ENCODE data around the gene ABTB2. TPM values are rescaled to one million over a fixed set of nuclear protein-coding genes. Genes with fewer than 3 reads are reported as not detected.

The ABTB2 gene
- total RNA-seq, 2 experiments from 2014 or later, result 0.06 to 0.09 TPM

- no peak overlapping the region for H3K27ac ChIP-seq (ENCODE audit: low read depth, low read length, poor library complexity, severe bottlenecking)
- intact Hi-C loops (cut with micrococcal nuclease; ENCODE audit: unreplicated experiment), result no loop called here
- DNase-seq (ENCODE audit: low spot score), result no peak
- no peaks in the 10 kb centered on the region for H3K9me2 ChIP-seq (ENCODE audit: insufficient read depth, low read length)
- POLR2A ChIA-PET, result interaction anchor here (0.6 to 1.3 kb wide), 3 partner anchors 16 to 89 kb away, joined by 3 to 4 read pairs (median 4); no protein-coding TSS in a partner anchor
- H3K4me1 ChIP-seq (ENCODE audit: insufficient read depth, low read length, poor library complexity, severe bottlenecking), result no peaks in the 10 kb centered on the region
- no TSS peak for BruUV-seq (replicated peaks)
- no peak overlapping the region for H2AFZ ChIP-seq (ENCODE audit: low read length)
- no peaks in the 10 kb centered on the region for H3K36me3 ChIP-seq (ENCODE audit: insufficient read depth, low read length)
- TF ChIP-seq EZH2phosphoT487 (IDR thresholded peaks at IDR 0.05; ENCODE audit: borderline replicate concordance, low read depth, low read length), result no peak
- no peak for TF ChIP-seq CTCF (conservative IDR thresholded peaks at IDR 0.05; ENCODE audit: low read length)
- H3K79me2 ChIP-seq (ENCODE audit: insufficient read depth, low read depth, low read length), result no peaks in the 10 kb centered on the region
- no peak overlapping the region for H3K4me2 ChIP-seq (ENCODE audit: low read length)
- no peaks in the 10 kb centered on the region for H4K20me1 ChIP-seq (ENCODE audit: insufficient read depth, low read length)
- CTCF ChIA-PET (ENCODE audit: unreplicated experiment), result interaction anchor here (1.6 kb wide), 1 partner anchor 11 kb away, joined by 5 read pairs; no protein-coding TSS in a partner anchor
- no peak overlapping the region for H3K4me3 ChIP-seq (ENCODE audit: low read depth, low read length, poor library complexity, severe bottlenecking)
- no peaks in the 10 kb centered on the region for H3K9me3 ChIP-seq (ENCODE audit: low read length)
Measured at GRCh38 chr11:34180040-34180813, 177.6 kb downstream of the ABTB2 start.

DNA sequence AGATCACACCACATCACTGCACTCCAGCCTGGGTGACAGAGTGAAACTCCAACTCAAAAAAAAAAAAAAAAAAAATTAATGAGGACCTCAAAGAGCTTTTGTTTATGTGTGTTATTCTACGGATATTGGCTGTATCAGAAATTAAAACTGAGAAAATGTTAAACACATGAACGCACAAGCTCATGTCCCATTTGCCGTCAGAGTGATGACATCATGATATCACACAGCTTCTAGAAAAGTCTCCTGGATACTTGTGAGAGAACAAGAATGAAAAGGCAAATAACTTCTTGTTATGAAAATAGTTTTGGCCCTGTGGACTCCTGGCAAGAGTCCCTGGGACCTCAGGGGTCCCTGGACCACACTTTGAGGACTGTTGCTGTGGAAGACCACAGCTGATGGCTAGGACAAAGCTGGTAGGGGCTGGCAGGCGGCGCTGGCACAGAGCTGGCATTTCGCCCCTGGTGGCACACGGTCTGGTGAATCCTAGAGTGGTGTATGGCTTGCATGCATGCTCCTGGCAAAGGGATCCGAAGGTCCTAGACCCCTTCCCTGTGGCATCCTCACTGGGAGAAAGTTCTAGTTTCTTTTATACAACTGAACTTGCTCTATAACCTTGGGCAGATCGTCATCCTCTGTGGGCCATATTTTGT lies 178.7 kb downstream of the ABTB2 start:
- ChIA-PET POLR2A (interaction anchor here (0.6 to 1.3 kb wide), 5 partner anchors 17 to 316 kb away, joined by 3 to 4 read pairs (median 3); no protein-coding TSS in a partner anchor), CTCF (ENCODE audit: unreplicated experiment) (interaction anchor here (0.7 kb wide), 1 partner anchor 474 kb away, joined by 3 read pairs; no protein-coding TSS in a partner anchor)
- H3K36me3 ChIP-seq (ENCODE audit: insufficient read depth, low read length), result no peaks in the 10 kb centered on the region
- H3K4me1 ChIP-seq (ENCODE audit: insufficient read depth, low read length, poor library complexity, severe bottlenecking), result no peaks in the 10 kb centered on the region
- no peaks in the 10 kb centered on the region for H3K9me2 ChIP-seq (ENCODE audit: insufficient read depth, low read length)
- no peaks in the 10 kb centered on the region for H3K9me3 ChIP-seq (ENCODE audit: low read length)
- no peaks in the 10 kb centered on the region for H4K20me1 ChIP-seq (ENCODE audit: insufficient read depth, low read length)
- no peak for DNase-seq (ENCODE audit: low spot score)
- H3K4me3 ChIP-seq (ENCODE audit: low read depth, low read length, poor library complexity, severe bottlenecking), result no peak overlapping the region
- H2AFZ ChIP-seq (ENCODE audit: low read length), result no peak overlapping the region
- intact Hi-C loops (cut with micrococcal nuclease; ENCODE audit: unreplicated experiment), result loop anchor here (10.0 kb wide), 1 partner anchor 56 kb away; no protein-coding TSS in a partner anchor
- no peak overlapping the region for H3K4me2 ChIP-seq (ENCODE audit: low read length)
- no peak overlapping the region for H3K27ac ChIP-seq (ENCODE audit: low read depth, low read length, poor library complexity, severe bottlenecking)
- BruUV-seq (replicated peaks), result no TSS peak
- H3K79me2 ChIP-seq (ENCODE audit: insufficient read depth, low read depth, low read length), result no peaks in the 10 kb centered on the region
- TF ChIP-seq EZH2phosphoT487 (IDR thresholded peaks at IDR 0.05; ENCODE audit: borderline replicate concordance, low read depth, low read length) (no peak), CTCF (conservative IDR thresholded peaks at IDR 0.05; ENCODE audit: low read length) (no peak)
